ENCODE results near the gene NKD2.
A peak's percentile ranks its signal among the peaks of the same experiment; 100 is the strongest.
"Not testable (repeated sequence)": the region's sequence is repeated elsewhere in the genome, so short reads cannot be mapped to it uniquely, and the experiment has no call there.

The NKD2 gene

DNA sequence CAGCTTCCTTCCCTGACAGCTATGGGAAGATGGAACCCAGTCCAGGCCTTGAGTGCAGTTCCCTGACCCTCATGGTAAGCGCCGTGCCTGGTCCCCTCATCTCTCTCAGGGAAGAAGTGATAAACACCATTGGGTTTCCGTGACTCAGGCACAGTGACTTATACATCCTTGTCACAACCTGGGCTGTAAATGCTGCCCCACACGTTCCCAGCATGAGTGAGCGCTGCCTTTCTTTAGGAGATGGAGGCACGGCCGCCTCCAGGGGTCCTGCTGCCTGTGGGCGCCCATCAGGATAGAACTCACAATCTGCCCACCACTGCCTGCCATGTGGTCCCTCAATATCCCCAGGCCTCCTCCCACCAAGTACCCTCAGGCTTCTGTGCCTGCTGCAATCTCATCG lies 8.3 kb upstream of the NKD2 start:
- no peak for DNase-seq (ENCODE audit: low read depth in 2 of 2)

DNA sequence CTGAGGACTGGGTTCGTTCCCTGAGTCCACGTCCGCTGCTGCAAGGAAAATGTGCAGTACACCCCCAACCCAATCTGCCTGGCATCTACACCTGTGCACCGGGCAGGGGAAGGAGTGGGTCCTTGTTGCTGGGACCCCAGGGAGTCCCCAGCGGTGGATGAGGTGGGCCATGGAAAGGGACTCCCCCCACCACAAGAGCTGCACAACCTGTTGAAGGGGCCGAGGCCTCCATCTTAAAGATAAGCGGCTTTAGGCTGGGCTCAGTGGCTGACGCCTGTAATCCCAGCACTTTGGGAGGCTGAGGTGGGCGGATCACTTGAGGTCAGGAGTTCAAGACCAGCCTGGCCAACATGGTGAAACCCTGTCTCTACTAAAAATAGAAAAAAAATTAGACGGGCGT lies 7.8 kb upstream of the NKD2 start:
- not testable (repeated sequence) for DNase-seq (ENCODE audit: low read depth in 2 of 2)

DNA sequence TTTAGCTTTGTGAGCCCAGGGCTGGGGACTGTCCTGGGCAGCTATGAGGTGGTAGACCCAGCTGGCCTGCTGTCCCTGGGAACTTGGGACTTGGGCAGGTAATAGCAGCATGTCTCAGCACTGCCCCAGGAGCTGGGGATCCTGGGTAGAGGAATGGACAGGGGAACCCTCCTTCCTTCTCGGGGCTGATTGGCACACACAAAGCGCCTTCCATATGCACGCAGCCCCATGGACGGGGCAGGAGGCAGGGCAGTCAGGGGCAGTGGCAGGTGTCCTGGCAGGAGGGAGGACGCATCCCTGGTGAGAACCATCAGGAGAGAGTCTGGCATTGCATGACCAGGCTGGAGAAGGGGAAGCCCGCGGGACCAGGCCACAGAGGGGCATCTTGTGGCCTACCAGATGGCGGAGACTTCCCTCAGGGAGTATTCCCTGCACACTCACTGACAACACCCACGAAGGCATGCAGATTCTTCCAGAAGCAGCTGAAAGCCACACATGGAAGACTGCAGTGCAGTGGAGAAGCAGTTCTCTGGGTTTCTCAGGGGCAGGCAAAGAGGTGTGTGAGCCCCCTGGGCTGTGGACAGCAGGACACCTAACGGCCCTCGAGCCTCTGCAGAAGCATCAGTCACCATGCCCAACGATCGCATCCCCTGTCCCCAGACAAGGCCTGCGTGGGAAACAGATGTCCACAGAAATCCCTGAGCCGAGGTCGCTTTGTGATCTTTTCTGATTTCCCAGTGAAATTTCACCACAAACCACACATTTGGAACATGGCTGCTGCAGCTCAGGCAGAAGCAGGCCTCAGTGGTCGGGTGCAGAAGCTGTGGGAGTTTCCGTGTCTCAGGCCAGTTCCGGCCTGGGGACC lies 7.0 kb upstream of the NKD2 start:
- no peak for DNase-seq (ENCODE audit: low read depth in 2 of 2)

- DNase-seq (ENCODE audit: low read depth in 2 of 2), result no peak
Observed at GRCh38 chr5:1002271-1002546, 6.4 kb upstream of the NKD2 start.

GRCh38 chr5:1002836-1003235 lies 5.8 kb upstream of the NKD2 start:
- no peak for DNase-seq (ENCODE audit: low read depth in 2 of 2)

DNA sequence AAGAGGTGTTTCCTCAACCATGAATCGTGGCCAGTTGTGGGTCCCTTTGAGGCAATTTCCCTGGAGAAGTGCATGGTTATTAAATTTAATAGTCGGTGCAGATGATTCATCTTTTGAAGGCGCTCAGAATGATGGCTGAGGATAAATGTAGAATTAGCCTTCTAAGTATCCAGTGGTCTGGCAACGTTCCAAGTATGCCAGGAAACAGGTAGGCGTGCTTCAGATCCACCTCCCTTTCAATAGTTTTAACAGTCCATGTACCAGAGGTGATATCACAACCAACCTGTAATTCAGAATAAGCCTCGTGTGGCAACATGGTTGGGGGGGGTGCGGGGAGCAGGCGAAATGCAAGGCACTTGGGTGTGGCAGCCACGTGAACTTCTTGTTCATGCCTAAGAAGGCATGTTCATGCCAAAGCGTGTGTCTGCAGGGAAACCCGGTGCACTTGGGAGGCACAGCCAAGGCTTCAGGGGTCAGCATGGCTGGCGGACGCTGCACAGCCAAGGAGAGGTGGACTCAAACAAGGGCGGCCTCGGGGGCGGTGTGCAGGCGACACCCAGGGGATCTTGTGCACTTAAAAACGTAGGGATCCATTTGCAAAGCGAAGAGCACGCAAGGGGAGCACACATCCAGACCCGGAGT lies 5.2 kb upstream of the NKD2 start:
- DNase-seq (ENCODE audit: low read depth in 2 of 2), result no peak

DNA sequence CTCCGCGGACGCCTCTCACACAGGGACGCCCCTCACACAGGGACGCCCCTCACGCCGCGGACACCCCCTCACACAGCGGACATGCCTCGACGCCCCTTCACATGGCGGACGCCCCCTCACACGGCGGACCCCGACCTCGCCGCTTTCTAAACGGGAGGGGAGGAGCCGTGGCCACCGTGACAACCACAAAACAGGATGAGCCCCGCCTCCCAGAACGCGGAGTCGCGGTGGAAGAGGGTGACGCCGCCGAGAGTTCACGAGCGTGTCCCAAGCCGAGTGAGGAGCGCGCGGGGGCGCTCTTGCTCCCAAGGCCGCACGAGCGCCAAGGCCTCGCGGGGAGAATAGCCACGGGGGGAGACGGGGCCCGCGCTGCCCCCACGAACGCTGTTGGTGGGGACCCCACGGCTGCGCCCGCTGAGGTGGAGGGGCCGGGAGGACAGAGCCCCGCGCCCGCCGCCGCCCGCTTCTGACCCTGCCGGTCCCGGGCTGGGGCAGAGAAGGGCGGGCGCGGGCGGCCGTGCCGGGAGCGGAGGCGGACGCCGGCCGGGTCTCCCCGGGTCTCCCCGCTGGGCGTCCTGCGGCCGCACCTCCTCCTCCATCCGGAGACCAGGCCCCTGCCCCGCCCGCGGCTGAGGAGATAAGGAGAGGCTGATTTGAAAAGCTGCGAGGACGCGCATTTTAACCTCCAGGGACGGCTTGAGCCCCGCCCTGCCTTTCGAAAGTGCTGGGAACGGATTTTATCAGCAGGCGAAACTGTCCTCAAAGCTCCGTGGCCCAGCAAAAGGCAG lies 3.9 kb upstream of the NKD2 start:
- DNase-seq (ENCODE audit: low read depth in 2 of 2), result peak; percentile 13 to 22

GRCh38 chr5:1005249-1005851 lies 3.3 kb upstream of the NKD2 start:
- no peak for DNase-seq (ENCODE audit: low read depth in 2 of 2)

GRCh38 chr5:1005904-1006655 lies 2.5 kb upstream of the NKD2 start:
- DNase-seq (ENCODE audit: low read depth in 2 of 2), result no peak

GRCh38 chr5:1006656-1007071 lies 1.9 kb upstream of the NKD2 start:
- no peak for DNase-seq (ENCODE audit: low read depth in 2 of 2)

GRCh38 chr5:1007221-1007680 lies 1.4 kb upstream of the NKD2 start:
- no peak for DNase-seq (ENCODE audit: low read depth in 2 of 2)

DNA sequence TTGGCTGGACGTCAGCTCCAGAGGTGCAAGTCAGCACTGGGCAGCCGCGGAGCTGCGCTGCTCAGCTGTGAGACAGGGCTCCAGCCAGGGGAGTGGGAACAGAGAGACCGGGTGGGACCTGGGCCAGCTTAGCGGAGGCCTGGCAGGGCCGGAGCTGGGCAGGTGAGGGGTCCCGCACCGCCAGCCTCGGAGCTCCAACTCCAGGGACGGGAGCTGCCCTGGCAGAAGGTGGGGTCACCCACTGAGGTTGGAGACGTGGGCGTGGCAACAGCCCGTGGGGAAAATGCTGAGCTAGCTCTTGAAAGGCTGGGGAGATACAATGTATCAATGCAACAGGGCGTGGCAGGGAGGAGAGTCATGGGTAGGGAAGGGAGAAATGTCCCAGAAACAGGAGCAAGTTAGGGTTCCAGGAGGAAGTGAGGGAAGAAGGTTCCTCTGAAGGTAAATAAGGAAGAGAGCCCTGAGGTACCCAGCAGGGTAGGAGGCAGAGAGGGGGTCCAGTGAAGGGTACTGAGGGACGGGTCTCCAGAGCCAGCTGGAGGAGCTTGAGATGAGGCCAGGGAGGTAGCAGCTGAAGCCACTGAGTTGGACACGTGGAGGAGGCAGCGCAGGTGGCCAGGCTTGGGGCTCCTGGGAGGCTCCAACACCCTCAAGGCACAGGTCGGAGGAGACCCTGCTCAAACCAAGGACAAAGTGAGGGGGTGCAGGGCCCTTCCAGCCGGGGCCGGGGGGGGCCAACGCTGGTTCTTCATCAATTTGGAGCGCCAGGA lies 736 bp upstream of the NKD2 start:
- DNase-seq (ENCODE audit: low read depth in 2 of 2), result no peak

DNA sequence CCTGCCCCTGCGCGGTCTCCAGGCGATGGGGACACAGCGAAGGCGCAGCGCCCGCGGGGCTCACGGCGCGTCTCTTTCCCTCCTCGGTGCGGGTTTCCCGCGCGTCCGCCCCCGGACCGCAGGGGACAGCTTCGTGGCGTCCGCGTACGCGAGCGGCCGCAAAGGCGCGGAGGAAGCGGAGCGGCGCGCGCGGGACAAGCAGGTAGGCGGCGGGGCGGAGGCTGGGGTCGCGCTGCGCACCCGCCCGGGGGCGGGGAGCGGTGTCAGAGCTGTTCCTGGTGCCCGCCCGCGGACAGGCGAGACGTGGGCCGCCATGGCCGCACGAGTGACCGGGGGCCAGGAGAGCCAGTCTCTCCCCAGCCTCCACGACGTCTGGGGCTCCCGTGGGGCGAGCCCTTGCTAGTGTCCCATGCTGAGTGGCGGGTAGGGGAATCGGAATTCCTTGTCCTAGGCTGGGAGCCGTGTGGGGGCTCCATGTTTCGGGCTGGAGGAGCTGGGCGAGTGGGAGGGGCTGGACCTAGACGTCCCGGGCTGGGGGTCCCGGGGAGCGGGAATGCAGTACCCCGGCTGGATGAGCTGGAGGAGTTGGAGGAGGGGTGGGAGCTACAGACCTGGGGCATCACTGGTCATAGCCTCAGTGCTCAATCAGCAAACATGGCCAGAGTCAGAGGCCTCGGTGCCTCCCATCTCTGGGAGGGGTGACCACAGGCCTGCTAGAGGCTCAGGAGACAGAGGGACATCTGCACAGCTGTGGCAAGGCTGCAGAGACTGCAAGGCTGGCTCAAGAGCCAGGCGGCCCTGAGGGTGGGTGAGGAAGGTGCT lies 968 bp downstream of the NKD2 start:
- no peak for DNase-seq (ENCODE audit: low read depth in 2 of 2)

DNA sequence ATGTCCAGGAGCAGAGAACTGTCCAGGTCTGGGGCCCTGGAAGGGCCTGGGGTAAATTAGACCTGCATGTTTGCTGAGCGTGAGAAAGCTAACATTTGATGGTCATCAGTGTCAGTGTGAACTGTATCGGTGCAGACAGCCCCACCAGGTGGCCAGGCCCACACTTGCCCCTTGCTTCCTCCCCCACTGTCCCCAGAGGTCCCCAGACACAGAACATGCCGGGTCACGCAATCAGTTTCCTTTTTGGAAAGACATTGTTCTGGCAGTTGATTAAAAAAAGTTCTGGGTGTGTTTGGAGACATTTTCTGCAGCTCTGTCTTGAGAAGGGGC lies 1.5 kb downstream of the NKD2 start:
- DNase-seq (ENCODE audit: low read depth in 2 of 2), result no peak

GRCh38 chr5:1010641-1011046 lies 2.0 kb downstream of the NKD2 start:
- no peak for DNase-seq (ENCODE audit: low read depth in 2 of 2)

GRCh38 chr5:1011226-1011631 lies 2.6 kb downstream of the NKD2 start:
- peak; percentile 26 to 44 for DNase-seq (ENCODE audit: low read depth in 2 of 2)

- no peak for DNase-seq (ENCODE audit: low read depth in 2 of 2)
Observed at GRCh38 chr5:1011741-1012312, 3.2 kb downstream of the NKD2 start.

DNA sequence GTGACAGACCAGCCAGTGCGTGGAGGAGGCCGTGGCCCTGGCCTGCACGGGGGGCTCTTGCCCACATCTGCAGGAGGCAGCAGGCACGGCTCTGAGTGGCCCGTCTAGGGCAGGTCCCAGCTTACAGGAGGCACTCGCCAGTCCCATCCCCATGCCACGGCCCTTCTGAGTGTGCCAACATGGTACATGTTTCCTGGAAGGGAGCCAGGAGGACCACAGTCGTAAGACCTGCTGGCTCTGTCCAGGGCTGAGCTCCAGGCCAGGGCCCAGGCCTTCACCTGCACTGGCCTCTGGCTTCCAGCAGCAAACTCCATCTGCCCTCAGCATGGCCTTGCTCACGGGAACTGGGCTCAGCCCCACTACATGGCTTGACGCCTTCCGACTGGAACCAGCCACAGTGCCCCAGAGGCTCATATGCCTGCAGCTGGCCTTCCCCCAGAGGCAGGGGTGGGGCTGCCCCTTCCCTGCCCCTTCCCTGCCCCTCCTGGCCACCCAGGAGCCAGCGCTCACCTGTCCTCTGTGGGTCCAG lies 3.8 kb downstream of the NKD2 start:
- DNase-seq (ENCODE audit: low read depth in 2 of 2), result no peak

DNA sequence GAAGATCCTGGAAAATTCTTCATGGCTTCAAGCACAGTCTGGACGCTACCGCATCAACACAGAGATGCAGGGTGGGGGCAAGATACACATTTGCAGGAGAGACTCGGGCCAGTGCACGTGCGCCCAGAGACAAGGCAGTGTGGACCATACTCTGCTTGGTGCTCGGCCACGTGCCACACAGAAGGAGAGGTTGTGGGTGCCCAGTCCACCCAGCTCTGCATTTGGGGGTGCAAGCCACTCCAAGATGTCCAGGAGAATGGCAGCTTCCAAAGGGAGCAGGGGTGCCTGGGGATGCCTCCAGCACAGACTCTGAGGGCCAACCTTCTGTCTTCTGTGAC lies 4.3 kb downstream of the NKD2 start:
- DNase-seq (ENCODE audit: low read depth in 2 of 2), result no peak

All from stimulated activated CD8-positive, alpha-beta memory T cell treated with anti-CD3 and anti-CD28 coated beads, Interleukin-15, amount 100 ng/mL, for 48 hours (primary cell).